ENCODE results near the gene CDKN1A.

- no peak for TF ChIP-seq POLR2AphosphoS5 (IDR thresholded peaks at IDR 0.05; ENCODE audit: control insufficient read depth, insufficient read depth, low read depth, low read length)
- no peak for TF ChIP-seq CHD2 (IDR thresholded peaks at IDR 0.05; ENCODE audit: low read depth, low read length)
- TF ChIP-seq, protein P1, sequence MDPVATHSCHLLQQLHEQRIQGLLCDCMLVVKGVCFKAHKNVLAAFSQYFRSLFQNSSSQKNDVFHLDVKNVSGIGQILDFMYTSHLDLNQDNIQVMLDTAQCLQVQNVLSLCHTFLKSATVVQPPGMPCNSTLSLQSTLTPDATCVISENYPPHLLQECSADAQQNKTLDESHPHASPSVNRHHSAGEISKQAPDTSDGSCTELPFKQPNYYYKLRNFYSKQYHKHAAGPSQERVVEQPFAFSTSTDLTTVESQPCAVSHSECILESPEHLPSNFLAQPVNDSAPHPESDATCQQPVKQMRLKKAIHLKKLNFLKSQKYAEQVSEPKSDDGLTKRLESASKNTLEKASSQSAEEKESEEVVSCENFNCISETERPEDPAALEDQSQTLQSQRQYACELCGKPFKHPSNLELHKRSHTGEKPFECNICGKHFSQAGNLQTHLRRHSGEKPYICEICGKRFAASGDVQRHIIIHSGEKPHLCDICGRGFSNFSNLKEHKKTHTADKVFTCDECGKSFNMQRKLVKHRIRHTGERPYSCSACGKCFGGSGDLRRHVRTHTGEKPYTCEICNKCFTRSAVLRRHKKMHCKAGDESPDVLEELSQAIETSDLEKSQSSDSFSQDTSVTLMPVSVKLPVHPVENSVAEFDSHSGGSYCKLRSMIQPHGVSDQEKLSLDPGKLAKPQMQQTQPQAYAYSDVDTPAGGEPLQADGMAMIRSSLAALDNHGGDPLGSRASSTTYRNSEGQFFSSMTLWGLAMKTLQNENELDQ (CRISPR knock-in tag; IDR thresholded peaks at IDR 0.05; ENCODE audit: borderline replicate concordance) = no peak
- TF ChIP-seq BCL6 (CRISPR knock-in tag; IDR thresholded peaks at IDR 0.05) = no peak
- no peak for TF ChIP-seq NR2C1 (IDR thresholded peaks at IDR 0.05)
- TF ChIP-seq NR2C1 (tag; IDR thresholded peaks at IDR 0.05) = no peak
- TF ChIP-seq, protein P2, sequence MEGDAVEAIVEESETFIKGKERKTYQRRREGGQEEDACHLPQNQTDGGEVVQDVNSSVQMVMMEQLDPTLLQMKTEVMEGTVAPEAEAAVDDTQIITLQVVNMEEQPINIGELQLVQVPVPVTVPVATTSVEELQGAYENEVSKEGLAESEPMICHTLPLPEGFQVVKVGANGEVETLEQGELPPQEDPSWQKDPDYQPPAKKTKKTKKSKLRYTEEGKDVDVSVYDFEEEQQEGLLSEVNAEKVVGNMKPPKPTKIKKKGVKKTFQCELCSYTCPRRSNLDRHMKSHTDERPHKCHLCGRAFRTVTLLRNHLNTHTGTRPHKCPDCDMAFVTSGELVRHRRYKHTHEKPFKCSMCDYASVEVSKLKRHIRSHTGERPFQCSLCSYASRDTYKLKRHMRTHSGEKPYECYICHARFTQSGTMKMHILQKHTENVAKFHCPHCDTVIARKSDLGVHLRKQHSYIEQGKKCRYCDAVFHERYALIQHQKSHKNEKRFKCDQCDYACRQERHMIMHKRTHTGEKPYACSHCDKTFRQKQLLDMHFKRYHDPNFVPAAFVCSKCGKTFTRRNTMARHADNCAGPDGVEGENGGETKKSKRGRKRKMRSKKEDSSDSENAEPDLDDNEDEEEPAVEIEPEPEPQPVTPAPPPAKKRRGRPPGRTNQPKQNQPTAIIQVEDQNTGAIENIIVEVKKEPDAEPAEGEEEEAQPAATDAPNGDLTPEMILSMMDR (IDR thresholded peaks at IDR 0.05 in 2 of 3, conservative IDR thresholded peaks at IDR 0.05 in 1 of 3; ENCODE audit: insufficient read depth in 2 of 3, low read depth in 1 of 3, low read length in 3 of 3) = no peak
- TF ChIP-seq, protein P3, sequence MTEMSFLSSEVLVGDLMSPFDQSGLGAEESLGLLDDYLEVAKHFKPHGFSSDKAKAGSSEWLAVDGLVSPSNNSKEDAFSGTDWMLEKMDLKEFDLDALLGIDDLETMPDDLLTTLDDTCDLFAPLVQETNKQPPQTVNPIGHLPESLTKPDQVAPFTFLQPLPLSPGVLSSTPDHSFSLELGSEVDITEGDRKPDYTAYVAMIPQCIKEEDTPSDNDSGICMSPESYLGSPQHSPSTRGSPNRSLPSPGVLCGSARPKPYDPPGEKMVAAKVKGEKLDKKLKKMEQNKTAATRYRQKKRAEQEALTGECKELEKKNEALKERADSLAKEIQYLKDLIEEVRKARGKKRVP (CRISPR knock-in tag; IDR thresholded peaks at IDR 0.05) = no peak
- no peak for TF ChIP-seq ETV1 (tag; conservative IDR thresholded peaks at IDR 0.05; ENCODE audit: low read depth)
- no peak for TF ChIP-seq GABPA (tag; conservative IDR thresholded peaks at IDR 0.05; ENCODE audit: low read depth)
- no peak for TF ChIP-seq STAT6 (CRISPR knock-in tag; IDR thresholded peaks at IDR 0.05)
- TF ChIP-seq ZNF121 (CRISPR knock-in tag; conservative IDR thresholded peaks at IDR 0.05) = no peak
Measured at GRCh38 chr6:36657271-36657670, 21.2 kb upstream of the CDKN1A start.

All from K562 (cell line).